A549 (cell line): Measurements from ENCODE around the gene PPP1R9A. TPM values are rescaled to one million over a fixed set of nuclear protein-coding genes. Genes with fewer than 3 reads are reported as not detected.

Experiments
- ATAC-seq, 2 experiments: fragments of 200-7000 bp in 1 of 2; fragments of >200 bp in 1 of 2; cut with Nextera tagmentation in 1 of 2; cut with Tn5 transposase in 1 of 2; 3 replicates each; pipeline versions ENCODE4 v1.8.0 to v1.9.1; 2018 to 2020; ENCODE audit warnings: mild to moderate bottlenecking in 1 of 2, moderate library complexity in 1 of 2
- CTCF ChIA-PET: fragments of 300-600 bp; sonication (Branson Sonifier 250); formaldehyde crosslinking; extraction: SDS; loops from one replicate; lab custom pipeline; 2021; ENCODE audit warnings: antibody characterized with exemption, inconsistent platforms; lab: Yijun Ruan, JAX
- POLR2A ChIA-PET: fragments of 350-600 bp; formaldehyde crosslinking; extraction: SDS; loops from one replicate; lab custom pipeline; 2021; ENCODE audit warnings: antibody characterized with exemption, inconsistent platforms; lab: Yijun Ruan, JAX
- DNase-seq, 2 experiments: peaks; one replicate each; pipeline versions ENCODE4 v3.0.0 to v3.0.0-alpha.2; 2011 to 2016; ENCODE audit warnings: low read depth in 1 of 2, low spot score in 1 of 2
- FAIRE-seq: peaks from 2 replicates; lab custom pipeline; 2011; peaks lifted over from hg19 to GRCh38; lab: Jason Lieb, UNC
- H3K27ac ChIP-seq, 2 experiments: fragments of >200 bp; sonication (Bioruptor Twin); formaldehyde crosslinking; 3 replicates each; pipeline ENCODE4 v1.5.1; 2016 to 2017
- H3K4me1 ChIP-seq: fragments of >200 bp; sonication (Bioruptor Twin); formaldehyde crosslinking; 3 replicates; pipeline ENCODE4 v1.6.1; 2016
- H3K4me2 ChIP-seq: fragments of >200 bp; sonication (Bioruptor Twin); formaldehyde crosslinking; 3 replicates; pipeline ENCODE4 v1.6.1; 2016
- H3K4me3 ChIP-seq: fragments of >200 bp; sonication (Bioruptor Twin); formaldehyde crosslinking; 3 replicates; pipeline ENCODE4 v1.5.1; 2016
- H3K9me3 ChIP-seq: fragments of >200 bp; sonication (Bioruptor Twin); formaldehyde crosslinking; 3 replicates; pipeline ENCODE4 v1.6.1; 2016
- CBX2 ChIP-seq: fragments of 200-600 bp; sonication (generic); IDR thresholded peaks from 2 replicates; pipeline ENCODE4 v1.6.1; 2016; ENCODE audit warnings: low read depth, mild to moderate bottlenecking, borderline replicate concordance
- CEBPB ChIP-seq, 2 experiments: fragments of >200 bp in 1 of 2; sonication (Bioruptor Twin) in 1 of 2; formaldehyde crosslinking in 1 of 2; IDR thresholded peaks; 2 replicates each; pipeline ENCODE4 v1.6.1; 2012 to 2016
- CTCF ChIP-seq: fragments of >200 bp; sonication (Bioruptor Twin); formaldehyde crosslinking; IDR thresholded peaks from 3 replicates; pipeline ENCODE4 v1.5.1; 2016
- EHF ChIP-seq: fragments of 250-450 bp; sonication (Bioruptor Pico); IDR thresholded peaks from 2 replicates; pipeline ENCODE4 v1.5.0; 2020; ENCODE audit warnings: mild to moderate bottlenecking
- EHMT2 ChIP-seq: fragments of 200-600 bp; sonication (generic); IDR thresholded peaks from 2 replicates; pipeline ENCODE4 v1.6.1; 2016; ENCODE audit warnings: antibody characterized with exemption, low read depth, mild to moderate bottlenecking, moderate library complexity
- EP300 ChIP-seq, 2 experiments: fragments of >200 bp; sonication (Bioruptor Twin); formaldehyde crosslinking; IDR thresholded peaks; 2 replicates in 1 of 2; 3 replicates in 1 of 2; pipeline ENCODE4 v1.6.1; 2016 to 2017
- FOSB ChIP-seq: fragments of 250-450 bp; sonication (Bioruptor Pico); IDR thresholded peaks from 2 replicates; pipeline ENCODE4 v1.5.0; 2020; ENCODE audit warnings: mild to moderate bottlenecking, moderate library complexity
- FOSL2 ChIP-seq, 2 experiments: fragments of 450-650 bp in 1 of 2; fragments of >200 bp in 1 of 2; sonication (Bioruptor Twin) in 1 of 2; formaldehyde crosslinking; IDR thresholded peaks; 2 replicates each; pipeline versions ENCODE4 v1.5.0 to v1.6.1; 2016 to 2020; ENCODE audit warnings: mild to moderate bottlenecking in 1 of 2, moderate library complexity in 1 of 2
- FOXS1 ChIP-seq: fragments of 250-450 bp; sonication (Bioruptor Pico); IDR thresholded peaks from 2 replicates; pipeline ENCODE4 v1.5.0; 2020; ENCODE audit warnings: mild to moderate bottlenecking, moderate library complexity
- GATA3 ChIP-seq: IDR thresholded peaks from 2 replicates; pipeline ENCODE4 v1.6.1; 2012; ENCODE audit warnings: borderline replicate concordance
- HDAC2 ChIP-seq: fragments of 200-600 bp; sonication (generic); IDR thresholded peaks from 2 replicates; pipeline ENCODE4 v1.6.1; 2016
- HOXB13 ChIP-seq: fragments of 250-450 bp; sonication (Bioruptor Pico); IDR thresholded peaks from 2 replicates; pipeline ENCODE4 v1.5.0; 2020; ENCODE audit warnings: low read depth, mild to moderate bottlenecking, moderate library complexity
- HOXB5 ChIP-seq: fragments of 250-450 bp; sonication (Bioruptor Pico); IDR thresholded peaks from 2 replicates; pipeline ENCODE4 v1.5.0; 2020; ENCODE audit warnings: mild to moderate bottlenecking, moderate library complexity
- JUN ChIP-seq, 2 experiments: fragments of >200 bp; sonication (Bioruptor Twin); formaldehyde crosslinking; IDR thresholded peaks; 2 replicates in 1 of 2; 3 replicates in 1 of 2; pipeline ENCODE4 v1.6.1; 2016 to 2017
- MYC ChIP-seq: IDR thresholded peaks from 2 replicates; pipeline ENCODE4 v1.6.1; 2012; ENCODE audit warnings: mild to moderate bottlenecking, inconsistent platforms, low read length, improper control_type of control experiment, borderline replicate concordance
- NR3C1 ChIP-seq: fragments of >200 bp; sonication (Bioruptor Twin); formaldehyde crosslinking; IDR thresholded peaks from 3 replicates; pipeline ENCODE4 v1.6.1; 2017
- PHF8 ChIP-seq: fragments of 200-600 bp; sonication (generic); IDR thresholded peaks from 2 replicates; pipeline ENCODE4 v1.6.1; 2016; ENCODE audit warnings: low read depth, mild to moderate bottlenecking, antibody characterized with exemption, moderate library complexity, borderline replicate concordance
- POLR2A ChIP-seq: IDR thresholded peaks from 2 replicates; pipeline ENCODE4 v1.6.1; 2012; ENCODE audit warnings: mild to moderate bottlenecking, low read length
- POLR2AphosphoS2 ChIP-seq: conservative IDR thresholded peaks from 2 replicates; pipeline ENCODE4 v1.6.1; 2012; ENCODE audit warnings: low read length, improper control_type of control experiment, inconsistent platforms
- RARB ChIP-seq: fragments of 250-450 bp; sonication (Bioruptor Pico); IDR thresholded peaks from 2 replicates; pipeline ENCODE4 v1.8.0; 2021; ENCODE audit warnings: mild to moderate bottlenecking, moderate library complexity
- RCOR1 ChIP-seq: fragments of 150-350 bp; IDR thresholded peaks from 2 replicates; pipeline ENCODE4 v1.6.1; 2014; ENCODE audit warnings: antibody characterized with exemption, low read length, low read depth
- RFX5 ChIP-seq: fragments of 450-650 bp; IDR thresholded peaks from 2 replicates; pipeline ENCODE4 v1.7.1; 2014; ENCODE audit warnings: antibody characterized with exemption, mild to moderate bottlenecking, moderate library complexity
- TFCP2L1 ChIP-seq: fragments of 250-450 bp; sonication (Bioruptor Pico); IDR thresholded peaks from 2 replicates; pipeline ENCODE4 v1.5.0; 2021; ENCODE audit warnings: mild to moderate bottlenecking
- TP53 ChIP-seq: fragments of 250-450 bp; sonication (Bioruptor Pico); IDR thresholded peaks from 2 replicates; pipeline ENCODE4 v1.5.0; 2021; ENCODE audit warnings: mild to moderate bottlenecking, moderate library complexity
- ZC3H11A ChIP-seq: fragments of 450-650 bp; IDR thresholded peaks from 2 replicates; pipeline ENCODE4 v1.6.1; 2014; ENCODE audit warnings: antibody characterized with exemption, mild to moderate bottlenecking
- WGBS: methylation state at CpG from one replicate; pipeline ENCODE4 v1.1.6; 2017; ENCODE audit errors: missing lambda C conversion rate; 5-methylcytosine and 5-hydroxymethylcytosine counted together
- polyA plus RNA-seq, 4 experiments: library from polyadenylated mRNA; depleted of rRNA in 3 of 4; stranded (reverse); fragments of >200 nt; fragmentation: RNase III in 1 of 4; extraction: RNeasy Plus Mini Kit Qiagen cat#74134 plus additional on column Dnase treatment in 1 of 4; gene quantifications; 2 replicates in 3 of 4; 3 replicates in 1 of 4; pipeline ENCODE4 v1.2.3, GENCODE V29; 2011 to 2017
- TF ChIP-seq, protein P1 (sequence below): fragments of 250-450 bp; sonication (Bioruptor Pico); IDR thresholded peaks from 2 replicates; pipeline ENCODE4 v1.5.0; 2020; ENCODE audit warnings: low read depth, mild to moderate bottlenecking, moderate library complexity
- TF ChIP-seq, protein P2 (sequence below): fragments of >200 bp; sonication (Bioruptor Twin); formaldehyde crosslinking; IDR thresholded peaks from 2 replicates; pipeline ENCODE4 v1.6.1; 2016
- TF ChIP-seq, protein P3 (sequence below): fragments of 150-350 bp; IDR thresholded peaks from 2 replicates; pipeline ENCODE4 v1.6.1; 2014; ENCODE audit warnings: low read depth, mild to moderate bottlenecking, low read length

Gene PPP1R9A
- polyA plus RNA-seq, 2 of the 4 experiments (the other 2 are of a cell fraction), result 5.0 to 18.7 TPM

DNA sequence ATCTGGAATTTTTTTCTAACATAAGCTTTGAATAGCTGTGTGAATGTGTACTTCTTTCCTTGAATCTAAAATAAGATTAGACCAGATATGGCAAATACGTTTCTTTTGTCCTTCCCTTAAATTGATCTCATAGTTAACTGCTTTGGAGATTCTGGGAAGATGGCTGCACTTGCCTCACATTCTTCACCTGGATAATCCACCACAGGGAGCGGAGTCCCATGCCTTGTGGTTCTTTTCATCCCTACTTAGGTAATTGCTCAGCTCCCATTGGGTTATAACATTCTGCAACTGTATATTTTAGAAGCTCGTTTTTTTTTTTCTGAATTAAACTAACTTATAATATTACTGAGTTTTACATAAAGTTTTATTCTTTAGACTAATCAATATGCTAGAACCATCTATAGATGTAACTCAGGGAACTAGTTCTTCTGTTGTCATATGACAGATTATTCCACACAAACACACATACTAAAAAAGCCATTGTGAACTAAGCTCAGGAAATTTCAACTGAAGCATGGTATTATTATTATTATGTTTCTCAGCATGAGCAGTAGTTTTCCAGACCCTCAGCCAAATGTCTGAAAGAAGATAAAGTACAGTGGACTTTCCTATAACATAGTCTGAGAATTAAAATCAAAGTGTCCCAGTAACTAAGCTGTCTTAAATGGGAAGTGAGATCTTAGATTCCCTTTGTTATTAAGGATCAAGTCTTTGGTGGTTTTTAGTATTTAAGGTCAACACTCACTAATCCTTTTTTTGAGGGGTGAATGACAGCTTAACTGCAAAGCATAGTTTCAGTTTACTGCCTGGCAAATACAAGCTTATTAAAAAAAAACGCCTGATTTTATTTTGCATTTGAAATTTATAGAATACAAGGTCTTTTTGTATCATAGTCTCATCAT lies 182.3 kb downstream of the PPP1R9A start (continued):
- no peak for TF ChIP-seq CTCF
- TF ChIP-seq HOXB13 (CRISPR knock-in tag), result no peak
- no peak for TF ChIP-seq RARB (CRISPR knock-in tag)

DNA sequence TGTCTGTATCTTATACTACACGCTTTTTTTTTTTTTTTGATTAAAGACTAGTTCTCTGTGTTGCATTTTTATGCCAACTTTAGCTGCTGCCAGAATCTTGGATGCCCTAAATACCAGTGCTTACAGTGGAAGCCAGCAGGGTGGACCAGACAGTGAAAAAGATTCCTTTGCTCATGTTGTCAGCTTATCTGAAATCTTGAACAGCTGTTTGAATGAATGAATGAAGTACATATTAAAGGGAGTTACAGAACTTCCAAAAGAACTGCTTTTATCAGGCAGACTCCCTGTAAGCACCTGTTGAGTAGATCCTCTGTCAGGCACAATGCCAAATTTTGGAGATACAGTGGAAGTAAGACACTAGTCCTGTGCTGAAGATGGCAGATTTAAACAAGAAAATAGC lies 184.9 kb downstream of the PPP1R9A start:
- no peak overlapping the region for H3K4me3 ChIP-seq
- peaks cover 12% of the 10 kb centered on the region for H3K4me1 ChIP-seq
- TF ChIP-seq RFX5, result no peak
- TF ChIP-seq HDAC2, result no peak
- no peak for TF ChIP-seq NR3C1
- no peak for TF ChIP-seq HOXB5 (CRISPR knock-in tag)
- no peak for TF ChIP-seq TFCP2L1
- TF ChIP-seq, protein P1, sequence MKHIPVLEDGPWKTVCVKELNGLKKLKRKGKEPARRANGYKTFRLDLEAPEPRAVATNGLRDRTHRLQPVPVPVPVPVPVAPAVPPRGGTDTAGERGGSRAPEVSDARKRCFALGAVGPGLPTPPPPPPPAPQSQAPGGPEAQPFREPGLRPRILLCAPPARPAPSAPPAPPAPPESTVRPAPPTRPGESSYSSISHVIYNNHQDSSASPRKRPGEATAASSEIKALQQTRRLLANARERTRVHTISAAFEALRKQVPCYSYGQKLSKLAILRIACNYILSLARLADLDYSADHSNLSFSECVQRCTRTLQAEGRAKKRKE (CRISPR knock-in tag), result no peak
- no peak for TF ChIP-seq FOSB (CRISPR knock-in tag)
- TF ChIP-seq CBX2, result no peak
- no peak for TF ChIP-seq POLR2AphosphoS2
- no peak for TF ChIP-seq PHF8
- no peak for TF ChIP-seq EP300 (IDR thresholded peaks at IDR 0.05)
- TF ChIP-seq FOSL2 (IDR thresholded peaks at IDR 0.05), result no peak
- no peak for TF ChIP-seq FOSL2 (CRISPR knock-in tag; IDR thresholded peaks at IDR 0.05)
- TF ChIP-seq EHF, result no peak
- no peak for TF ChIP-seq TP53
- no peak for TF ChIP-seq CTCF
- TF ChIP-seq POLR2A, result no peak
- POLR2A ChIA-PET, result interaction anchor here (0.6 kb wide), 1 partner anchor 10 kb away, joined by 3 read pairs; no protein-coding TSS in a partner anchor
- FAIRE-seq, result no peak
- DNase-seq, result no peak
- no peaks in the 10 kb centered on the region for H3K9me3 ChIP-seq
- ATAC-seq, result no peak
- 93% methylated on average over 1 of the region's 1 CpG for WGBS
- H3K27ac ChIP-seq, result no peak overlapping the region
- CTCF ChIA-PET, result interaction anchor here (0.6 to 0.7 kb wide), 2 partner anchors 17 to 122 kb away, joined by 3 read pairs; no protein-coding TSS in a partner anchor
- no peak overlapping the region for H3K4me2 ChIP-seq

GRCh38 chr7:95095259-95095965 lies 188.0 kb downstream of the PPP1R9A start:
- H3K4me1 ChIP-seq, result no peaks in the 10 kb centered on the region
- H3K4me2 ChIP-seq, result no peak overlapping the region
- no peak for FAIRE-seq
- no peaks in the 10 kb centered on the region for H3K9me3 ChIP-seq
- no peak for ATAC-seq
- CTCF ChIA-PET, result interaction anchor here (0.9 kb wide), 1 partner anchor 37 kb away, joined by 3 read pairs; no protein-coding TSS in a partner anchor
- POLR2A ChIA-PET, result no interaction called here
- H3K27ac ChIP-seq, result no peak overlapping the region
- no peak for DNase-seq
- no peak overlapping the region for H3K4me3 ChIP-seq
- WGBS, result 89% methylated on average over 2 of the region's 2 CpGs
- TF ChIP-seq JUN (IDR thresholded peaks at IDR 0.05) (no peak), CEBPB (IDR thresholded peaks at IDR 0.05) (no peak), NR3C1 (no peak), FOSB (CRISPR knock-in tag) (no peak), FOXS1 (no peak), ZC3H11A (no peak), MYC (no peak), GATA3 (no peak), EHMT2 (no peak), RCOR1 (no peak)
- TF ChIP-seq, protein P2, sequence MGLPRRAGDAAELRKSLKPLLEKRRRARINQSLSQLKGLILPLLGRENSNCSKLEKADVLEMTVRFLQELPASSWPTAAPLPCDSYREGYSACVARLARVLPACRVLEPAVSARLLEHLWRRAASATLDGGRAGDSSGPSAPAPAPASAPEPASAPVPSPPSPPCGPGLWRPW, result no peak
- TF ChIP-seq, protein P3, sequence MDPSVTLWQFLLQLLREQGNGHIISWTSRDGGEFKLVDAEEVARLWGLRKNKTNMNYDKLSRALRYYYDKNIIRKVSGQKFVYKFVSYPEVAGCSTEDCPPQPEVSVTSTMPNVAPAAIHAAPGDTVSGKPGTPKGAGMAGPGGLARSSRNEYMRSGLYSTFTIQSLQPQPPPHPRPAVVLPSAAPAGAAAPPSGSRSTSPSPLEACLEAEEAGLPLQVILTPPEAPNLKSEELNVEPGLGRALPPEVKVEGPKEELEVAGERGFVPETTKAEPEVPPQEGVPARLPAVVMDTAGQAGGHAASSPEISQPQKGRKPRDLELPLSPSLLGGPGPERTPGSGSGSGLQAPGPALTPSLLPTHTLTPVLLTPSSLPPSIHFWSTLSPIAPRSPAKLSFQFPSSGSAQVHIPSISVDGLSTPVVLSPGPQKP, result no peak
